H9 (cell line): Measurements from ENCODE around the gene SRP68. TPM values are rescaled to one million over a fixed set of nuclear protein-coding genes. Genes with fewer than 3 reads are reported as not detected.

Experiments used
- DNase-seq: peaks from one replicate; pipeline ENCODE4 v3.0.0-alpha.2; 2017
- H2AFZ ChIP-seq: one replicate; pipeline ENCODE4 v1.6.1; 2013; ENCODE audit warnings: mild to moderate bottlenecking, low read length, control low read depth, moderate library complexity
- H2AK5ac ChIP-seq: 2 replicates; pipeline ENCODE4 v1.6.1; 2013; ENCODE audit warnings: low read length, control low read depth, mixed read lengths; ENCODE audit not compliant: insufficient read length
- H2BK120ac ChIP-seq: one replicate; pipeline ENCODE4 v1.6.1; 2013; ENCODE audit warnings: low read depth, mild to moderate bottlenecking, low read length, control low read depth, inconsistent platforms; ENCODE audit not compliant: poor library complexity, severe bottlenecking
- H2BK12ac ChIP-seq: 2 replicates; pipeline ENCODE4 v1.6.1; 2013; ENCODE audit warnings: low read length, control low read depth, mixed read lengths, low read depth; ENCODE audit not compliant: insufficient read length
- H2BK15ac ChIP-seq: 2 replicates; pipeline ENCODE4 v1.6.1; 2013; ENCODE audit warnings: low read depth, low read length, control low read depth
- H2BK20ac ChIP-seq: one replicate; pipeline ENCODE4 v1.6.1; 2013; ENCODE audit warnings: low read depth, mild to moderate bottlenecking, low read length, control low read depth, inconsistent platforms; ENCODE audit not compliant: poor library complexity, severe bottlenecking
- H2BK5ac ChIP-seq: 2 replicates; pipeline ENCODE4 v1.6.1; 2013; ENCODE audit warnings: low read length, control low read depth, mixed read lengths; ENCODE audit not compliant: insufficient read length
- H3K14ac ChIP-seq: 2 replicates; pipeline ENCODE4 v1.6.1; 2013; ENCODE audit warnings: low read length, control low read depth; ENCODE audit not compliant: insufficient read depth
- H3K18ac ChIP-seq: 2 replicates; pipeline ENCODE4 v1.6.1; 2013; ENCODE audit warnings: low read depth, mild to moderate bottlenecking, mixed read lengths, low read length, control low read depth; ENCODE audit not compliant: insufficient read length
- H3K23ac ChIP-seq: 2 replicates; pipeline ENCODE4 v1.6.1; 2013; ENCODE audit warnings: low read length, control low read depth, mixed read lengths, low read depth; ENCODE audit not compliant: insufficient read length
- H3K23me2 ChIP-seq: 2 replicates; pipeline ENCODE4 v1.6.1; 2013; ENCODE audit warnings: low read depth, mild to moderate bottlenecking, mixed read lengths, low read length, control low read depth; ENCODE audit not compliant: insufficient read length, poor library complexity, severe bottlenecking
- H3K27ac ChIP-seq: 2 replicates; pipeline ENCODE4 v1.5.1; 2013; ENCODE audit warnings: low read length, control low read depth, mixed read lengths, low read depth; ENCODE audit not compliant: insufficient read length
- H3K27me3 ChIP-seq: 2 replicates; pipeline ENCODE4 v1.6.1; 2013; ENCODE audit warnings: low read length, control low read depth, inconsistent platforms; ENCODE audit not compliant: insufficient read depth
- H3K4ac ChIP-seq: 2 replicates; pipeline ENCODE4 v1.6.1; 2013; ENCODE audit warnings: low read depth, mild to moderate bottlenecking, control low read depth, inconsistent platforms, low read length, moderate library complexity
- H3K4me1 ChIP-seq: 2 replicates; pipeline ENCODE4 v1.6.1; 2013; ENCODE audit warnings: low read length, control low read depth, inconsistent platforms; ENCODE audit not compliant: insufficient read depth
- H3K4me2 ChIP-seq: 2 replicates; pipeline ENCODE4 v1.6.1; 2013; ENCODE audit warnings: low read length, control low read depth, mixed read lengths; ENCODE audit not compliant: insufficient read length, insufficient read depth
- H3K56ac ChIP-seq: 2 replicates; pipeline ENCODE4 v1.6.1; 2013; ENCODE audit warnings: low read depth, mild to moderate bottlenecking, mixed read lengths, low read length, control low read depth; ENCODE audit not compliant: insufficient read length
- H3K79me1 ChIP-seq: 2 replicates; pipeline ENCODE4 v1.6.1; 2013; ENCODE audit warnings: low read depth, mild to moderate bottlenecking, moderate library complexity, low read length, control low read depth, inconsistent platforms; ENCODE audit not compliant: insufficient read depth, poor library complexity, severe bottlenecking
- H3K79me2 ChIP-seq: 2 replicates; pipeline ENCODE4 v1.6.1; 2013; ENCODE audit warnings: low read length, control low read depth, inconsistent platforms; ENCODE audit not compliant: insufficient read depth
- H3K9ac ChIP-seq: 2 replicates; pipeline ENCODE4 v1.6.1; 2013; ENCODE audit warnings: low read length, control low read depth, mixed read lengths; ENCODE audit not compliant: insufficient read length; ENCODE audit errors: extremely low read depth
- H3K9me3 ChIP-seq: one replicate; pipeline ENCODE4 v1.6.1; 2013; ENCODE audit warnings: low read depth, low read length, inconsistent platforms; ENCODE audit not compliant: control insufficient read depth
- H3T11ph ChIP-seq: one replicate; pipeline ENCODE4 v1.6.1; 2013; ENCODE audit warnings: mild to moderate bottlenecking, low read length, control low read depth, inconsistent platforms
- H4K20me1 ChIP-seq: one replicate; pipeline ENCODE4 v1.6.1; 2013; ENCODE audit not compliant: control insufficient read depth, insufficient read length, insufficient read depth
- H4K5ac ChIP-seq: 2 replicates; pipeline ENCODE4 v1.6.1; 2013; ENCODE audit warnings: low read depth, mild to moderate bottlenecking, mixed read lengths, low read length, control low read depth; ENCODE audit not compliant: insufficient read length
- H4K8ac ChIP-seq: replicated peaks from 2 replicates; pipeline ENCODE4 v1.6.1; 2013; ENCODE audit warnings: low read length, control low read depth, mixed read lengths, low read depth; ENCODE audit not compliant: insufficient read length
- H4K91ac ChIP-seq: 2 replicates; pipeline ENCODE4 v1.6.1; 2013; ENCODE audit warnings: low read depth, mild to moderate bottlenecking, moderate library complexity, mixed read lengths, low read length, control low read depth; ENCODE audit not compliant: insufficient read length
- H3K27ac Mint-ChIP-seq, 3 experiments: 2 replicates in 2 of 3; 3 replicates in 1 of 3; pipeline ENCODE4 v1.8.0; 2020 to 2021; ENCODE audit warnings: mixed read lengths in 3 of 3, mild to moderate bottlenecking in 1 of 3, moderate library complexity in 1 of 3
- H3K27me3 Mint-ChIP-seq: 2 replicates; pipeline ENCODE4 v1.8.0; 2021; ENCODE audit warnings: low read depth, mild to moderate bottlenecking, moderate library complexity, mixed read lengths
- H3K36me3 Mint-ChIP-seq, 3 experiments: 2 replicates in 2 of 3; 3 replicates in 1 of 3; pipeline ENCODE4 v1.8.0; 2020 to 2021; ENCODE audit warnings: low read depth in 3 of 3, mixed read lengths in 3 of 3; ENCODE audit not compliant: insufficient read depth in 1 of 3
- H3K4me1 Mint-ChIP-seq, 2 experiments: 2 replicates each; pipeline ENCODE4 v1.8.0; 2020; ENCODE audit warnings: mixed read lengths in 2 of 2
- H3K4me3 Mint-ChIP-seq, 2 experiments: 2 replicates in 1 of 2; 3 replicates in 1 of 2; pipeline ENCODE4 v1.8.0; 2020 to 2021; ENCODE audit warnings: mild to moderate bottlenecking in 2 of 2, mixed read lengths in 2 of 2, moderate library complexity in 1 of 2
- H3K9me3 Mint-ChIP-seq, 2 experiments: 2 replicates in 1 of 2; 3 replicates in 1 of 2; pipeline ENCODE4 v1.8.0; 2020; ENCODE audit warnings: mild to moderate bottlenecking in 2 of 2, mixed read lengths in 2 of 2, moderate library complexity in 1 of 2
- WGBS: extraction: QIAGEN DNeasy Blood & Tissue Kit; methylation state at CpG from one replicate; pipeline ENCODE4 v1.1.7; 2013; ENCODE audit warnings: missing lambda C conversion rate, low lambda C conversion rate, mixed read lengths; ENCODE audit not compliant: insufficient read length; ENCODE audit errors: extremely low coverage; 5-methylcytosine and 5-hydroxymethylcytosine counted together
- total RNA-seq: library from RNA; stranded (reverse); gene quantifications from 2 replicates; pipeline ENCODE4 v1.2.1, GENCODE V29; 2021
- TF ChIP-seq, protein P1 (sequence below): fragments of 200-600 bp; sonication (generic); conservative IDR thresholded peaks from 3 replicates; pipeline ENCODE4 v1.8.0; 2021; ENCODE audit warnings: antibody characterized with exemption, mild to moderate bottlenecking

Gene SRP68
- total RNA-seq, 1 experiment from 2014 or later: 86.1 TPM

DNA sequence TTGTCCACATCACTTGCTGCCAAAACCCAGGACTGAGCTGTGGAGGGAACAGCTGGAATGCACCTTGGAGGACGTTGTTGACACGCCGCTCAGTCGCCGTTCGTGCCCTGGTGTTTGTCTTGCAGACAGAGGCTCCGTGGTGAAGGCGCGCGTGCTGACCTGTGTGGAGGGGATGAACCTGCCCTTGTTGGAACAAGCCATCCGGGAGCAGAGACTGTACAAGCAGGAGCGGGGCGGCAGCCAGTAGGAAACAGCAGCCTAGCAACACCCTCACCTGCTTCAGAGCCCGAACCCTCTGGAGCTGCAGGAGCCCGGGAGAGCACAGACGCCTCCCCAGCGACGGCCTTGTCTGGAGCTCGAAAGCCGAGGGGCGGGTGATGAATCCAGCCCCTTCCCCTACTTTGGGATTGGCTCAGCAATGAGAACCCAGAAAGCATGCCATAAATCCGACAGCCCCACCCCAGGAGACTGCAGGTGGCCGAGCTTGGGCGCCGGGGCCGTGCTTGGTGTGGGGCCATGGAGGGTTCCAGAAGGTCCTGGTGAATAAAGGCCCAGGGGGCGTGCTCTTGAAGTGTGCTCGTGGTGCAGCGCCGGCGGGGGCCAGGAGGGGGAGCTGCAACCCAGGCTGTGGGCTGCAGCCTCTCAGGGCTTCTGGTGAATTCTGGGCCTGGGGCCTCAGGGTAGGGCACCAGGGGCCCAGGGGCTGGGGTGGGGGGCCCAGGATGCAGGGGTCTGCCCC lies 72.1 kb downstream of the SRP68 start:
- no peak overlapping the region for H4K8ac ChIP-seq
- H2BK120ac ChIP-seq: no peak overlapping the region
- no peaks in the 10 kb centered on the region for H3K9me3 ChIP-seq
- H3K27ac ChIP-seq: no peak overlapping the region
- H3K14ac ChIP-seq: no peak overlapping the region
- no peak overlapping the region for H2BK5ac ChIP-seq
- Mint-ChIP-seq H3K4me1 (peaks cover 10 to 11% of the 10 kb centered on the region in 2 experiments), H3K27ac (0 out of 7 replicates have a peak overlapping the region, but pooled peaks of 1 of the 3 experiments have one; percentile 53), H3K4me3 (no peak overlapping the region), H3K27me3 (no peaks in the 10 kb centered on the region), H3K9me3 (no peaks in the 10 kb centered on the region), H3K36me3 (peaks cover 0 to 17% (median 1%) of the 10 kb centered on the region in 3 experiments; a peak in 5 of 7 replicates)
- H3K9ac ChIP-seq: no peak overlapping the region
- no CpG with 5 or more reads among the region's 31 CpGs for WGBS
- no peak overlapping the region for H2BK15ac ChIP-seq
- H2BK12ac ChIP-seq: no peak overlapping the region
- no peak overlapping the region for H3K4ac ChIP-seq
- H2AFZ ChIP-seq: no peak overlapping the region
- DNase-seq: peak; percentile 93
- no peak overlapping the region for H4K5ac ChIP-seq
- TF ChIP-seq, protein P1, sequence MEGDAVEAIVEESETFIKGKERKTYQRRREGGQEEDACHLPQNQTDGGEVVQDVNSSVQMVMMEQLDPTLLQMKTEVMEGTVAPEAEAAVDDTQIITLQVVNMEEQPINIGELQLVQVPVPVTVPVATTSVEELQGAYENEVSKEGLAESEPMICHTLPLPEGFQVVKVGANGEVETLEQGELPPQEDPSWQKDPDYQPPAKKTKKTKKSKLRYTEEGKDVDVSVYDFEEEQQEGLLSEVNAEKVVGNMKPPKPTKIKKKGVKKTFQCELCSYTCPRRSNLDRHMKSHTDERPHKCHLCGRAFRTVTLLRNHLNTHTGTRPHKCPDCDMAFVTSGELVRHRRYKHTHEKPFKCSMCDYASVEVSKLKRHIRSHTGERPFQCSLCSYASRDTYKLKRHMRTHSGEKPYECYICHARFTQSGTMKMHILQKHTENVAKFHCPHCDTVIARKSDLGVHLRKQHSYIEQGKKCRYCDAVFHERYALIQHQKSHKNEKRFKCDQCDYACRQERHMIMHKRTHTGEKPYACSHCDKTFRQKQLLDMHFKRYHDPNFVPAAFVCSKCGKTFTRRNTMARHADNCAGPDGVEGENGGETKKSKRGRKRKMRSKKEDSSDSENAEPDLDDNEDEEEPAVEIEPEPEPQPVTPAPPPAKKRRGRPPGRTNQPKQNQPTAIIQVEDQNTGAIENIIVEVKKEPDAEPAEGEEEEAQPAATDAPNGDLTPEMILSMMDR: peak; percentile 95
- no peaks in the 10 kb centered on the region for H3K23me2 ChIP-seq
- no peak overlapping the region for H2BK20ac ChIP-seq
- no peak overlapping the region for H3K23ac ChIP-seq
- H3K4me2 ChIP-seq: no peak overlapping the region
- no peaks in the 10 kb centered on the region for H3K79me2 ChIP-seq
- H3T11ph ChIP-seq: no peak overlapping the region
- H3K79me1 ChIP-seq: no peaks in the 10 kb centered on the region
- H3K27me3 ChIP-seq: no peaks in the 10 kb centered on the region
- no peak overlapping the region for H4K91ac ChIP-seq
- H3K4me1 ChIP-seq: no peaks in the 10 kb centered on the region
- no peak overlapping the region for H3K18ac ChIP-seq
- peaks cover 2% of the 10 kb centered on the region for H4K20me1 ChIP-seq
- no peak overlapping the region for H2AK5ac ChIP-seq
- H3K56ac ChIP-seq: no peak overlapping the region
